Smooth muscle cell (in vitro differentiated cells): ENCODE results near the gene DCAF12L2. TPM values are rescaled to one million over a fixed set of nuclear protein-coding genes. Genes with fewer than 3 reads are reported as not detected.
"Not testable (repeated sequence)": the region's sequence is repeated elsewhere in the genome, so short reads cannot be mapped to it uniquely, and the experiment has no call there.

Source experiments
- DNase-seq: peaks from one replicate; lab custom pipeline; 2025; ENCODE audit not compliant: unreplicated experiment; lab: John Stamatoyannopoulos, UW
- H2AFZ ChIP-seq: fragments of 200-600 bp; sonication (generic); 2 replicates; pipeline ENCODE4 v1.6.0; 2016; ENCODE audit warnings: antibody characterized with exemption, low read depth, mild to moderate bottlenecking
- H3F3A ChIP-seq: fragments of 200-600 bp; sonication (generic); 2 replicates; pipeline ENCODE4 v1.6.0; 2017; ENCODE audit warnings: antibody characterized with exemption, low read depth
- H3K27ac ChIP-seq: fragments of 200-600 bp; sonication (generic); 2 replicates; pipeline ENCODE4 v1.5.1; 2016; ENCODE audit warnings: low read depth, mild to moderate bottlenecking
- H3K27me3 ChIP-seq: fragments of 200-600 bp; sonication (generic); 2 replicates; pipeline ENCODE4 v1.6.1; 2016; ENCODE audit warnings: low read depth, mild to moderate bottlenecking
- H3K36me3 ChIP-seq: fragments of 200-600 bp; sonication (generic); 2 replicates; pipeline ENCODE4 v1.5.1; 2016; ENCODE audit warnings: low read depth
- H3K4me1 ChIP-seq: fragments of 200-600 bp; sonication (generic); 2 replicates; pipeline ENCODE4 v1.5.1; 2016; ENCODE audit warnings: low read depth
- H3K4me2 ChIP-seq: fragments of 200-600 bp; sonication (generic); 2 replicates; pipeline ENCODE4 v1.6.0; 2016; ENCODE audit warnings: mild to moderate bottlenecking
- H3K4me3 ChIP-seq: fragments of 200-600 bp; sonication (generic); 2 replicates; pipeline ENCODE4 v1.5.1; 2016; ENCODE audit warnings: mild to moderate bottlenecking
- H3K79me2 ChIP-seq: fragments of 200-600 bp; sonication (generic); 2 replicates; pipeline ENCODE4 v1.6.0; 2016; ENCODE audit warnings: low read depth, mild to moderate bottlenecking
- H3K9ac ChIP-seq: fragments of 200-600 bp; sonication (generic); 2 replicates; pipeline ENCODE4 v1.6.0; 2016; ENCODE audit warnings: low read depth
- H3K9me3 ChIP-seq: fragments of 200-600 bp; sonication (generic); replicated peaks from 2 replicates; pipeline ENCODE4 v1.5.1; 2016; ENCODE audit warnings: low read depth
- H4K20me1 ChIP-seq: fragments of 200-600 bp; sonication (generic); 2 replicates; pipeline ENCODE4 v1.6.0; 2016; ENCODE audit warnings: low read depth
- CTCF ChIP-seq: fragments of 200-600 bp; sonication (generic); IDR thresholded peaks from 2 replicates; pipeline ENCODE4 v1.5.1; 2017; ENCODE audit warnings: borderline replicate concordance, mild to moderate bottlenecking, antibody characterized with exemption; ENCODE audit not compliant: insufficient read depth, poor library complexity, severe bottlenecking
- WGBS: methylation state at CpG from one replicate; pipeline ENCODE4 v1.1.7; 2016; ENCODE audit warnings: low lambda C conversion rate; 5-methylcytosine and 5-hydroxymethylcytosine counted together
- polyA plus RNA-seq: library from polyadenylated mRNA; unstranded; fragments of >200 nt; fragmentation: Nextera tagmentation; extraction: Ambion mirVana; gene quantifications from 2 replicates; pipeline ENCODE4 v1.2.1, GENCODE V29; 2016
- total RNA-seq: library from RNA; depleted of rRNA; stranded (reverse); fragments of >200 nt; gene quantifications from 2 replicates; pipeline ENCODE4 v1.2.3, GENCODE V29; 2014

Gene DCAF12L2
- total RNA-seq, result 0.13 and 0.36 TPM in 2 replicates
- polyA plus RNA-seq, result 0.52 TPM in 1 of 2 replicates, not detected in the other

- DNase-seq, result no peak
- H3K27me3 ChIP-seq, result no peaks in the 10 kb centered on the region
- H3K4me1 ChIP-seq, result no peaks in the 10 kb centered on the region
- no peak within 1 kb of the TSS for H2AFZ ChIP-seq
- H3K4me2 ChIP-seq, result peak within 1 kb of the TSS; percentile 80
- H3K79me2 ChIP-seq, result no peaks in the 10 kb centered on the region
- no peaks in the 10 kb centered on the region for H4K20me1 ChIP-seq
- no peak within 1 kb of the TSS for H3K27ac ChIP-seq
- WGBS, result 57% methylated on average over 71 of the region's 91 CpGs
- H3K36me3 ChIP-seq, result no peaks in the 10 kb centered on the region
- no peaks in the 10 kb centered on the region for H3K9me3 ChIP-seq
- H3K9ac ChIP-seq, result no peak within 1 kb of the TSS
- H3K4me3 ChIP-seq, result peak within 1 kb of the TSS; percentile 48
- no peak for TF ChIP-seq CTCF
- H3F3A ChIP-seq, result no peaks in the 10 kb centered on the region
Observed at GRCh38 chrX:126165721-126166461, at the start of gene DCAF12L2. DCAF12L2 (minus strand) TSS chrX:126166289; CDS start chrX:126165924, 365 bp downstream.

- H3K9ac ChIP-seq, H4K20me1 ChIP-seq, H3K36me3 ChIP-seq, H3K27me3 ChIP-seq, H2AFZ ChIP-seq, H3K9me3 ChIP-seq, H3K4me1 ChIP-seq, H3K4me3 ChIP-seq, H3F3A ChIP-seq, H3K27ac ChIP-seq, H3K79me2 ChIP-seq, DNase-seq, H3K4me2 ChIP-seq: not testable (repeated sequence)
- 82% methylated on average over 21 of the region's 21 CpGs for WGBS
Observed at GRCh38 chrX:126190888-126191287, 24.8 kb upstream of the DCAF12L2 start.

- WGBS, result 86% methylated on average over 4 of the region's 4 CpGs
Observed at GRCh38 chrX:126177133-126177840, 11.2 kb upstream of the DCAF12L2 start.

More at GRCh38 chrX:126177133-126177840, 11.2 kb upstream of the DCAF12L2 start:
- Histone ChIP-seq H3K4me3 (no peak overlapping the region), H4K20me1 (no peaks in the 10 kb centered on the region), H3K9me3 (no peaks in the 10 kb centered on the region), H3K36me3 (no peaks in the 10 kb centered on the region), H2AFZ (no peak overlapping the region), H3K79me2 (no peaks in the 10 kb centered on the region), H3F3A (no peaks in the 10 kb centered on the region), H3K4me2 (no peak overlapping the region), H3K27me3 (no peaks in the 10 kb centered on the region), H3K27ac (no peak overlapping the region), H3K9ac (no peak overlapping the region), H3K4me1 (no peaks in the 10 kb centered on the region)
- TF ChIP-seq CTCF, result no peak
- DNase-seq, result no peak
